ENCODE measurements around the gene FUCA2. TPM values are rescaled to one million over a fixed set of nuclear protein-coding genes. Genes with fewer than 3 reads are reported as not detected.

The FUCA2 gene
- total and polyA plus RNA-seq, 11 donors, result 18.0 to 68.6 (median 34.8) TPM

DNA sequence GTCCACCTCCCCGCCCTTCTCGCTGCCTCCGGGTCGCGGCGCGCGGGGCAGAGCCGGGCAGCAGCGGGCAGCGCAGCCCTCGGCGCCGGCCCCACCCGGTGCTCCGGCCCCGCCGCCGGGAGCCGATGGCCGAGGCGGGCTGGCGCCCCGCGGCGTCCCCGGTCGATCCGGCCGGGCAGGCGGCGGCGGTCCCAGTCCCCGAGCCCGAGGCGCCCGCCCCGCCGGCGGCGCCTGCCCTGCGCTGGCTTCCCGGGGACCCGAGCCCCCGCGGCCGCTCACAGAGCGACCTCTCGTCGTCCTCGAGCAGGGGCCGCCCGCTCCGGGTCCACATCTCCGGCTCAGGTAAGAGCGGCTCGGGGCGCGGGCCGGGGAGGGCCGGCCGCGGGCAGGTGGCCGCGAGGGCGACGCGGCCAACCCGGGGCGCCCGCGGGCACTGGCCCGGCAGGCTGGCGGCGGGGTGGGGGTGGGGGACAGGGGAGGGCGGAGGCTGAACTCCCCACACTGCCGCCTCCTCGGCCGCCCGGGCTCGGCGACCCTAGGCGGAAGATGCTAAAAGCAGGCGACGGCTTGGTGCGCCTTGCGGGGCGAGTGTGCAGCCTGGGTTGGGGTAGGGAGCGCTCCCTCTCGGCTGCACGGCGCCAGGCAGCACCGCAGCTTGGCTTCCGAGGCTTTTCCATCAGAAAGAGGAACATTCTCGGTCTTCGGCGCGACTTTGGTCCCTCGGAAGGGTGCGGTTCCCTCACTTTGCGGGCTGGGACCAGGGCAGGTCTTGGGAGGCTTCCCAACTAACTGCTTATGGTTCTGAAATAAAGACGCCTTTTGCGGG is 25.6 kb upstream of the FUCA2 start:
- no peaks in the 10 kb centered on the region for H3K9me3 ChIP-seq
- no peaks in the 10 kb centered on the region for H3K27me3 ChIP-seq
- peak overlapping the region in 11 of 12 donors; percentile 42 to 82 (median 67) for H3K27ac ChIP-seq
- H3K4me3 ChIP-seq, result peak overlapping the region; percentile 53 to 71 (median 64)
- H3K36me3 ChIP-seq, result no peaks in the 10 kb centered on the region
- intact Hi-C loops (cut with DNase I), result loop anchor here in 1 of 10 donors (2.0 kb wide), 1 partner anchor 20 kb away; no protein-coding TSS in a partner anchor
- DNase-seq, result peak; percentile 44 to 85 (median 69)
- H3K4me1 ChIP-seq, result peaks cover 0 to 22% (median 6%) of the 10 kb centered on the region in 12 donors
- 0 to 1% (median 1%) methylated on average over 36 to 103 of the region's 103 CpGs for WGBS, 4 donors
- ATAC-seq, result peak; percentile 58 to 87 (median 78)
- TF ChIP-seq POLR2A (IDR thresholded peaks at IDR 0.05), result no peak
- TF ChIP-seq, protein P1, sequence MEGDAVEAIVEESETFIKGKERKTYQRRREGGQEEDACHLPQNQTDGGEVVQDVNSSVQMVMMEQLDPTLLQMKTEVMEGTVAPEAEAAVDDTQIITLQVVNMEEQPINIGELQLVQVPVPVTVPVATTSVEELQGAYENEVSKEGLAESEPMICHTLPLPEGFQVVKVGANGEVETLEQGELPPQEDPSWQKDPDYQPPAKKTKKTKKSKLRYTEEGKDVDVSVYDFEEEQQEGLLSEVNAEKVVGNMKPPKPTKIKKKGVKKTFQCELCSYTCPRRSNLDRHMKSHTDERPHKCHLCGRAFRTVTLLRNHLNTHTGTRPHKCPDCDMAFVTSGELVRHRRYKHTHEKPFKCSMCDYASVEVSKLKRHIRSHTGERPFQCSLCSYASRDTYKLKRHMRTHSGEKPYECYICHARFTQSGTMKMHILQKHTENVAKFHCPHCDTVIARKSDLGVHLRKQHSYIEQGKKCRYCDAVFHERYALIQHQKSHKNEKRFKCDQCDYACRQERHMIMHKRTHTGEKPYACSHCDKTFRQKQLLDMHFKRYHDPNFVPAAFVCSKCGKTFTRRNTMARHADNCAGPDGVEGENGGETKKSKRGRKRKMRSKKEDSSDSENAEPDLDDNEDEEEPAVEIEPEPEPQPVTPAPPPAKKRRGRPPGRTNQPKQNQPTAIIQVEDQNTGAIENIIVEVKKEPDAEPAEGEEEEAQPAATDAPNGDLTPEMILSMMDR (IDR thresholded peaks at IDR 0.05), result peak in 11 of 12 donors; percentile 17 to 68 (median 35)

DNA sequence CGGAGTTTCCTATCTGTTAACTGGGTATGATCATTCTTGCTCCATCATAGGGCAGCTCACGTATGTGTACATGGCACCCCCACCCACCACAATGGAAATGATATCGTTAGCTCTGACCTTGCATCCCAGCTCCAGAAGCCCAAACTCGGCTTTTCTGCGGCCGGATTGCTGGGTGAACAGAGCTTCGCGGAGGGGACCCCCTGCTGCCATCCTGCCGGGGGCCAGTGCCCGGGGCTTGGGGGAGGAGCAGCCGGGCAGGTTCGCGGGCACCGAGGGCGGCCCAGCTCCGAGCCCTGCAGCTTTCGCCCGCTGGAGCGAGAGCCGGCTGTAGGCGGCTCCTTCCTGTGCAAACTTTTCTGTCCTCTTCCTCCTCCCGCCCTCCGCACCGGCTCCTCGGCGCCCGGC is 24.9 kb upstream of the FUCA2 start:
- Histone ChIP-seq H3K9me3 (no peaks in the 10 kb centered on the region), H3K36me3 (no peaks in the 10 kb centered on the region), H3K4me3 (peak overlapping the region; percentile 44 to 71 (median 64)), H3K27me3 (no peaks in the 10 kb centered on the region), H3K27ac (peak overlapping the region in 11 of 12 donors; percentile 10 to 82 (median 67)), H3K4me1 (peaks cover 0 to 17% (median 6%) of the 10 kb centered on the region in 12 donors)
- intact Hi-C loops (cut with DNase I), result loop anchor here in 1 of 10 donors (2.0 kb wide), 1 partner anchor 20 kb away; no protein-coding TSS in a partner anchor
- ATAC-seq (peak in 3 of 4 donors; percentile 65 to 82 (median 77)), DNase-seq (peak; percentile 48 to 80 (median 57))
- whole genome bisulfite sequencing, 4 donors, result 2 to 18% (median 4%) methylated on average over 3 to 27 of the region's 27 CpGs
- TF ChIP-seq, protein P1 (IDR thresholded peaks at IDR 0.05), result no peak
- no peak for TF ChIP-seq POLR2A (IDR thresholded peaks at IDR 0.05)

DNA sequence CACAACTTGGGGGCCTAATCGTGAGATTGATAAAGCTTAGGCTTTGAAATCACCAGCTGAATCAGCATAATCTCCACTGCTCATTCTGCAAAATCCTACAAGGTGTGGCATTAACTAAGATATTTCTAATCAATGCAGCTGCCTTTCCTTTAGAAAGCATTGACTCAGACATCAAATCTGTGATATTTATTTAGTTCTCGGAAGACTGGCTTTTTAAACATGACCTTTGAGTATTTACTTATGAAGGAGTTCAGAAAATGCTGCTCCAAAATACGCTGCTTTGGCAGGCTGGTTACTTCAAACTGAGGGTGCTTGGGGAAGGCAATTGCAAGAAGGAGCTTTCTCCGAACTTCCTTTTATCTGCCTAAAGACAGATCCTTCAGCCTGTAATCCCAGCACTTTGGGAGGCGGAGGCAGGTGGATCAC is 23.7 kb upstream of the FUCA2 start:
- Histone ChIP-seq H3K36me3 (no peaks in the 10 kb centered on the region), H3K27ac (no peak overlapping the region), H3K4me1 (peaks cover 0 to 17% (median 6%) of the 10 kb centered on the region in 12 donors), H3K4me3 (no peak overlapping the region), H3K9me3 (no peaks in the 10 kb centered on the region), H3K27me3 (no peaks in the 10 kb centered on the region)
- ATAC-seq (no peak), DNase-seq (no peak)
- intact Hi-C loops (cut with DNase I), result no loop called here
- 90 to 94% (median 92%) methylated on average over 5 of the region's 5 CpGs for WGBS, 4 donors
- TF ChIP-seq, protein P1 (IDR thresholded peaks at IDR 0.05), result no peak
- no peak for TF ChIP-seq POLR2A (IDR thresholded peaks at IDR 0.05)
